Ishikawa (cell line): ENCODE data around the gene TCF19.

Experiments used
- CEBPB ChIP-seq: IDR thresholded peaks from 2 replicates; pipeline ENCODE4 v1.6.1; 2012
- CREB1 ChIP-seq: IDR thresholded peaks from 2 replicates; pipeline ENCODE4 v1.6.1; 2012; ENCODE audit warnings: low read depth
- EGR1 ChIP-seq: IDR thresholded peaks from 2 replicates; pipeline ENCODE4 v1.6.1; 2012
- EP300 ChIP-seq: IDR thresholded peaks from 2 replicates; pipeline ENCODE4 v1.6.1; 2012; ENCODE audit warnings: borderline replicate concordance
- FOXM1 ChIP-seq: IDR thresholded peaks from 2 replicates; pipeline ENCODE4 v1.6.1; 2012; ENCODE audit warnings: low read depth, borderline replicate concordance
- NFIC ChIP-seq: IDR thresholded peaks from 2 replicates; pipeline ENCODE4 v1.6.1; 2012
- RAD21 ChIP-seq: IDR thresholded peaks from 2 replicates; pipeline ENCODE4 v1.6.1; 2012; ENCODE audit warnings: low read depth
- REST ChIP-seq: IDR thresholded peaks from 2 replicates; pipeline ENCODE4 v1.6.1; 2012; ENCODE audit warnings: low read depth, mild to moderate bottlenecking
- TAF1 ChIP-seq: IDR thresholded peaks from 2 replicates; pipeline ENCODE4 v1.6.1; 2012; ENCODE audit warnings: low read depth, mild to moderate bottlenecking
- TCF12 ChIP-seq: IDR thresholded peaks from 2 replicates; pipeline ENCODE4 v1.6.1; 2012; ENCODE audit warnings: low read depth
- TEAD4 ChIP-seq: IDR thresholded peaks from 2 replicates; pipeline ENCODE4 v1.6.1; 2012
- USF1 ChIP-seq: IDR thresholded peaks from 2 replicates; pipeline ENCODE4 v1.6.1; 2012
- YY1 ChIP-seq: IDR thresholded peaks from 2 replicates; pipeline ENCODE4 v1.6.1; 2012; ENCODE audit warnings: low read depth
- ZBTB7A ChIP-seq: IDR thresholded peaks from 2 replicates; pipeline ENCODE4 v1.6.1; 2012; ENCODE audit warnings: low read depth
- TF ChIP-seq, protein P1 (sequence below): IDR thresholded peaks from 2 replicates; pipeline ENCODE4 v1.6.1; 2012

TCF19 gene

GRCh38 chr6:31203345-31203979, 45.1 kb downstream of the TCF19 start:
- TF ChIP-seq EP300 (no peak), TEAD4 (no peak), ZBTB7A (no peak), CREB1 (no peak), YY1 (no peak), FOXM1 (no peak), NFIC (no peak), TCF12 (no peak), REST (peak; percentile 19; the same call in 1 of the 2 replicates), CEBPB (no peak), TAF1 (no peak), EGR1 (no peak), USF1 (no peak)
- TF ChIP-seq, protein P1, sequence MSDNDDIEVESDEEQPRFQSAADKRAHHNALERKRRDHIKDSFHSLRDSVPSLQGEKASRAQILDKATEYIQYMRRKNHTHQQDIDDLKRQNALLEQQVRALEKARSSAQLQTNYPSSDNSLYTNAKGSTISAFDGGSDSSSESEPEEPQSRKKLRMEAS: peak; percentile 43; the same call in 1 of the 2 replicates

- no peak for TF ChIP-seq REST
- TF ChIP-seq CREB1: no peak
- TF ChIP-seq EGR1: no peak
- no peak for TF ChIP-seq RAD21
- no peak for TF ChIP-seq NFIC
- TF ChIP-seq EP300: no peak
- TF ChIP-seq CEBPB: no peak
- no peak for TF ChIP-seq YY1
- no peak for TF ChIP-seq ZBTB7A
- TF ChIP-seq USF1: no peak
- TF ChIP-seq TAF1: no peak
Observed at GRCh38 chr6:31204751-31205145, 46.4 kb downstream of the TCF19 start.

DNA sequence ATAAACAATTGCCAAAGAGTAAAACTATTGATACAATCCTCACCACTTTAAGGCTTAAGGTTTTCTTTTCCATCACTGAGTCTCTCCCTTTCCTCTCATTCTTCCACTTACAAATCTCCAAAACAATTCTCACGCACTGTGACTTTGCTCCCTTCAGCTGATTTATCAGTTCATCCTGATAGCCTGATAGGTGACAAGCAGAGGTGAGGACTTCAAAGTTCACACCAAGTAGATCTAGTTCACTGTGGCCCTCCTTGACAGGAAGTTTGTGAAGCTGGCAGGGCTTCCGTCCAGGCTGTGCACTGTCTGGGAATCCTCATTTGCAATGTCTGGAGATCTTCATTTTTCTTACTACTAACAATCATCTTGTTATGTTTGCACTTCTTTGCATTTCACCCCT, 47.2 kb downstream of the TCF19 start:
- TF ChIP-seq, protein P1: no peak
- TF ChIP-seq TCF12: no peak

DNA sequence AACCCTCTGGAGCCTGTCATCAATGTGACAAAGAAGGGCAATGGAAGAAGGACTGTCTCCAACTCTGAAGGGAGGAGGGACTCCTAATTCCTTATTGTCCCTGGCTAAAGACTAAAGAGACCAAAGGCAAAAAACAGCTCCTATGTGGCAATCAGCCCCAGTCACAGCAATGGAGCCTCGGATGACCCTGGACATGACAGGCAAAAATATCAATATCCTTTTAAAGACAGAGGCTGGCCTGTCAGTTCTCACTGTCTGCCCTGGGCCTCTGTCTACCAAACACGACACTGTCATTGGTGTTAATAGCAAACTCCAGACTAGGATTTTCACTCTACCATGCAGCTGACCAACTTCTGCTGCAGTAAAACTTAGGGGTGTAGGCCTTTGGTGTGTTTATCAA, 50.1 kb downstream of the TCF19 start:
- no peak for TF ChIP-seq REST

DNA sequence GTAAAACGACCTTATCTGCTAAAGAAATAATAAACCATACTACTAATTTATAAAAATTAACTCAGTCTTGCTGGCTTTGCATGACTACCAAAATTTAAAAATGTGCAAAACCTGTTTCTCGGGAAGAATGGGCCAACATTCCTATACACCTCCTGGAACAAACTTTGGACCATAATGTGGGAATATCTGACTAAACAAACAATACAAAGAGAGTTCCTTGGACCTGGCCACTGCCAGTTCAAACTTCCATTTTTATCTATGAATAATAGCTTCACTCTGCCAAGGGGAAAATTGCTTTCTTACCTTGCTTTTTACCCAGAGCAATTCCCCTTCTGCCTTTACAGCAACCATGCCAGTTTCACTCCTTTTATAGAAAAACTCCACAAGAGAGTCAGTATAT, 50.7 kb downstream of the TCF19 start:
- TF ChIP-seq TAF1: no peak
- TF ChIP-seq, protein P1: no peak
- TF ChIP-seq RAD21: no peak
- TF ChIP-seq TCF12: no peak
- TF ChIP-seq CEBPB: no peak
- no peak for TF ChIP-seq EGR1
- TF ChIP-seq REST: no peak
- TF ChIP-seq TEAD4: no peak
- no peak for TF ChIP-seq YY1
- TF ChIP-seq ZBTB7A: no peak
- no peak for TF ChIP-seq NFIC
- no peak for TF ChIP-seq FOXM1
- TF ChIP-seq EP300: no peak
- TF ChIP-seq USF1: no peak
- TF ChIP-seq CREB1: no peak
